Amniotic stem cell (primary cell): ENCODE results near the gene MYO7B.

ENCODE experiments used
- DNase-seq: peaks from one replicate; lab custom pipeline; 2025; lab: John Stamatoyannopoulos, UW

Gene MYO7B

GRCh38 chr2:127573771-127574170 lies 38.3 kb downstream of the MYO7B start:
- DNase-seq = no peak

- DNase-seq = no peak
These were observed 39.2 kb downstream of the MYO7B start for GRCh38 chr2:127574656-127575055.

- no peak for DNase-seq
These were observed 39.8 kb downstream of the MYO7B start for GRCh38 chr2:127575185-127575765.

- no peak for DNase-seq
These were observed 40.5 kb downstream of the MYO7B start for GRCh38 chr2:127575941-127576432.

- peak; percentile 65 for DNase-seq
These were observed 41.1 kb downstream of the MYO7B start for GRCh38 chr2:127576433-127577207.

- no peak for DNase-seq
These were observed 41.7 kb downstream of the MYO7B start for GRCh38 chr2:127577208-127577475.

GRCh38 chr2:127577503-127577902 lies 42.0 kb downstream of the MYO7B start:
- DNase-seq = no peak

GRCh38 chr2:127577973-127578372 lies 42.5 kb downstream of the MYO7B start:
- no peak for DNase-seq

- DNase-seq = no peak
These were observed 42.9 kb downstream of the MYO7B start for GRCh38 chr2:127578411-127578810.

- DNase-seq = no peak
These were observed 43.7 kb downstream of the MYO7B start for GRCh38 chr2:127579231-127579630.

- no peak for DNase-seq
These were observed 44.9 kb downstream of the MYO7B start for GRCh38 chr2:127580167-127581049.

GRCh38 chr2:127581050-127581345 lies 45.5 kb downstream of the MYO7B start:
- no peak for DNase-seq

GRCh38 chr2:127581516-127582490 lies 46.3 kb downstream of the MYO7B start:
- no peak for DNase-seq

GRCh38 chr2:127582863-127583861 lies 47.7 kb downstream of the MYO7B start:
- DNase-seq = no peak

- DNase-seq = no peak
These were observed 48.6 kb downstream of the MYO7B start for GRCh38 chr2:127584047-127584446.

- DNase-seq = no peak
These were observed 49.1 kb downstream of the MYO7B start for GRCh38 chr2:127584516-127585033.

- no peak for DNase-seq
These were observed 49.9 kb downstream of the MYO7B start for GRCh38 chr2:127585270-127585807.

- DNase-seq = no peak
These were observed 50.7 kb downstream of the MYO7B start for GRCh38 chr2:127586136-127586535.

GRCh38 chr2:127586746-127587295 lies 51.3 kb downstream of the MYO7B start:
- DNase-seq = no peak

- no peak for DNase-seq
These were observed 52.8 kb downstream of the MYO7B start for GRCh38 chr2:127588241-127588640.
